Stimulated activated CD4-positive, alpha-beta T cell treated with anti-CD3 and anti-CD28 coated beads, Interleukin-15, amount 100 ng/mL, for 1 hour (primary cell): ENCODE data around the gene CNOT4.
"Not testable (repeated sequence)": the region's sequence is repeated elsewhere in the genome, so short reads cannot be mapped to it uniquely, and the experiment has no call there.

Experiments used
- DNase-seq, 2 donors: peaks; one replicate each; pipeline ENCODE4 v3.0.0-alpha.2; 2020; ENCODE audit warnings: low read depth in 1 of 2, low spot score in 1 of 2

The CNOT4 gene

DNA sequence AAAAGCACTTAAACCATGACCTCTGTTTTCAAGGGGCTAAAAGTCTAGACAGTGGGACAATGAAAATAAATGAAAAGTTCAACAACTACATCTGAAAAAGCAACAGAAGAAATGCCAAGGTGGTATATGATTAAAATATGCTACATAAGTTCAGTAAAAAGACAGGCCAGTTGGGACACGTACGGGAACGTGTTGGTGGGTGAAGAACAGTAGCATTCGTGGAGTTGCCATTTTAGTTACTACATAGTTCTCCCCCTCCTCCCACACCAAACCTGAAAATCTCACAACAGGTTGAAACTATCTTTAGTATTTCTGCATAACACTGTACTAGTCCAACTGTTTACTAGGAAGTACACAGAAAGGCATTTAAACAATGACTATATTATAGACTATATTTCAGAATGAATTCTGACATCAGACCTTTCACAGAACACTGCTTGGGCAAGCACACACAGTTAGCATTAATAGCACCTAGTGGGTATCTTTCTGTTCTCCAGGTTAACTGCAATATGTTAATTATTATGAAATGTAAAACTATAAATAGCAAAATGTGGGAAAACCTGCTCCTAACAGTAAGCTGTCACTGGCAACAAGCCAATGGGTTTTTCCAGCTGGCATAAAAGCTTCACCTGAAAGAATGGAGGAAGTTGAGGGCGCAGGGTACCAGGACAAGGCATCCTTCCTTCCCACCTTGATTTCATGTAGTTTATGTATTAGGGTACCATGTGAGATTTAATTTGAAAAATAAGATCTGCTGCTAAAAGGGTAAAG lies 141.3 kb downstream of the CNOT4 start:
- no peak for DNase-seq

DNA sequence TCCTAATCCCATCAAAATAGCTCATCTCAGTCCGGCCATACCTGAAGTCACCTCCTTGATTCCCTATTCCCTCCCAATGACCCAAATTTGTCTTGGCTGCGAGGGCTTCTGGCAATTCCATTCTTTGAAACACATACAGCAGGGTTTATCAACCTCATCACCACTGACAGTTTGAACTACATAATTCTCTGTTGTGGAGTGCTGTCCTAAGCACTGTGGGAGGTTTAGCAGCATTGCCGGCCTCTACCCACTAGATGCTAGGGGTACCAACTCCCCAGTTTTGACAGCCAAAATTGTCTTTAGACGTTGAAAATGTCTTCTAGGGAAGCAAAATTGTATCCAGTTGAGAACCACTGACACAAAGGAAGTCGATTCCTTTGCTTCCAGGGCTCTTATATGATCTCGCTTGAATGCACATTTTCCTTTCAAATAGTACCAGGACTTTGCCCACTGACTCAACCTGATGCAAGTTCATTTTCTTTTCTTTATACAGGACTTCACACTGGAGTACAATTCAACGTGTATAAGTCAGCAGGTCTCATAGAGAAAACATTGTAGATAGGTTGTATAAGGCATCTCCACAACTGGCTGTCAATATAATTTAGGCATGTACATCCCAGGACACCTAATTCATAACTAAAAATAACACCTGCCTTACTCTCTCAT lies 142.9 kb downstream of the CNOT4 start:
- DNase-seq = no peak

DNA sequence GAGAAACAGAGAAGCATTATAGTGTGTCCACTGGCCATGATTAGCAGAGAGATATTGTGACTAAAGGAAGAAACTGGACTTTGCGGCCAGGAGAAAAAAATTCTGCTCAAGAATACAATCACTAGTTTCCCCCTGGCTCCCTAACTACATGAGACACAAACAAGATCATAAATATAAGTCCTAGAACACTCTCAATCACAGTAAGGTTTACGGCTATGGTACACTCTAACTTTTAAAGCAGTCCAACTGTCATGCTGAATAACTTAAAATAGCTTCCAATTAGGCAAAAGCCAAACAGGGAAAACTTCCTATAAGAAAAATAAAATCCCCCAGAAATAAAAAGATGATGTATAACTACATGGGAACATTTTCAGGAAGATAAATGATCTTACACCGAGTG lies 144.2 kb downstream of the CNOT4 start:
- no peak for DNase-seq

DNA sequence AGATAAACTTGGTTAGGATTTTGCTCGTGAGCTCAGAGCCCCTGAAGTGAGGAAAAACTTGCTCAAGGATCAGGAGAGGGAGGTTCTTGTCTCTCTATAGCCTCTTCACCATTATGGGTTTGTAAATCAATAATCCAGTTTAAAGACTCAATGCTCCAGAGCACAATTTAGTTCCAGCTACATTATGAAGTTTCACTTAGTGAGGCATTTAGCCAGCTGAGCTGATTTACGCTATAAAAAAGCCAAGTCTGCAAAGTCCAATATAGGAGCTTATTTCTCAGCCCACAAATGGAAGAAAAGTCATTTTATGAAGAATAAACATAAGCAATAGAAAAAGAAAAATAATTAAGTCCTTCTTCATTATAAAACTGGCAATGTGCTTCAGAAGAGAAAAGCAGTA lies 145.7 kb downstream of the CNOT4 start:
- DNase-seq = no peak

DNA sequence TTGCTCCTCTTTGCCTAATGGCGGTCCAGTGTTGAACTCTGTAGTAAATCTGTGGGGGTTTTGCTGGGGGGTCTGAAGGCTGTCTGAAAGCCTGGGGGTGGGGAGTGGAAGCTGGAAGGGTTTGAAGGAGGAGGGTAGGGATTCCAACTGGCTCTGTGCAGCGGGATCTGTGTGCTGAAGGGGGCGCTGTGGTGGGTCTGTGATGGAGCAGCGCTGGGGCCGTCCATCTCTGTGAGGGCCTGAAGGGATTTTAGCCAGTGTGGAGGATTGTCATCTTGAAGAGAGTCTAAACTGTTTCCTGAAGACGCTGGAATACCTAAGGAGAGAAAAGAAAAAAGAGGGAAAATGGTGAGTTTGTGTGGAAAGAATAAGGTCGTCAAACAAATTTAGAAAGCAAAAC lies 147.0 kb downstream of the CNOT4 start:
- no peak for DNase-seq

DNA sequence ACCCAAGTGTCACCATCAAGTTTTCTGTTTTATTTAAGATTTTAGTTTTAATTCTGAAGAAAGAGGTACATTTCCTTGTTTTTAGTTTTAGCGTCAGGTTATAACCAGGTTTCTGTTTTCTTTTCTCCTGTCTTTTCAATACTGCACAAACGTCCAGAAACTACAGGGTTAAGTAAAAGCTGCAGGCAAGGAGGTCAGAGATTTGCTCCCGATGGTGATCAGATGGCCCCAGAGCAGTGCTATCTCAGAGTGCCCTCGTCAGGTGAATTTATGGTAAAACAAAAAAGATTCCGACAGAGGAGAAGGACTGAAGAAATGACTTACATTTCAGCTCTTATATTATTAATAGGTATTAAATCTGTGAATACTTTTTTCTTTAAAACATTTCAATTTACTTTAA lies 148.1 kb downstream of the CNOT4 start:
- DNase-seq = no peak

DNA sequence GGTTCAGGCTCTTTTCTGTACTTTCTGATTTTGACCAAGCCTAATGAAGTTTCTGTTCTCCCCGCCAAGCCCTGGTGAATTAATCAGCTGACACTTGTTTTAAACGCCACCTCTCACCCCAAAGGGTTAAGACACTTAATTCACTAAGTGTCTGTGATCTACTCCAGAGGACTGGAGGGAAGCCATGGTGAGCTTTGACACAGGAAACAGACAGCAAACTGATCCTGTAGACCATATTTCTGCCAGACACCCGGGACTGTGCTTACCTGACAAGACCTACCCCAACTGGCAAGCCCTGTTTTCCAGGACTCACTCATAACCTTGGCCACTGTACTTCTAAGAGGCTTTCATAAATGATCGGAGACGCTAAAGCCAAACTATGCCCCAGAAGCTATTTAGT lies 150.3 kb downstream of the CNOT4 start:
- no peak for DNase-seq

DNA sequence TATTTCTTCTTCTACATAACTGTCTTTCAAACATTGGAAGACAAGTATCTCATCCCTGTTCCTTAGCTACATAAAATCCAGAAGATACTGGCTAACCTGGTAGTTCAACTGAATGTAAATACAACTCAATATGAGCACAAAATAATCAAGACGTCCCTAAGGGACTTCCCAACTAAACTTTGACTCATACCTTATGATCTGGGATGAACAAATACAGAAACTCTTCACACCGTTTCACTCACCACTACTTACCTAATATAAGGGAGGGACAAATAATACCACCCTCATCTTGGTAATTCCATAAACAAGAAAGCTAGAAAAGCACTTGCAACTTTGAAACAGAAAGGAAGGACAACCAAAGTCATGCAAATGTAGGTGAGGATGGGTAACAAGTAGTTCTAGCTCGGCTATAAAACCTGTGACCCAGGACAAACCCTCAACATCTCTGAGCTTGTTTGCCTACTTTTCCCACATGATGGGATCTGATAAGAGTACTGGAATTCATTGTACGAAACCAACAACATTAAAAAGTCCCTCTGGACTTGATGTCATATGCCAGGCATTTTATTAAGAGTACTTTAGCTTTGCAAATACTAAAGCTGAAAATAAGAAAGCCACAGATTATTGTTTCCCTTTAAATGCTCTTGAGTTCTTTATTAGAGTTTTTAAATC lies 154.4 kb downstream of the CNOT4 start:
- no peak for DNase-seq

DNA sequence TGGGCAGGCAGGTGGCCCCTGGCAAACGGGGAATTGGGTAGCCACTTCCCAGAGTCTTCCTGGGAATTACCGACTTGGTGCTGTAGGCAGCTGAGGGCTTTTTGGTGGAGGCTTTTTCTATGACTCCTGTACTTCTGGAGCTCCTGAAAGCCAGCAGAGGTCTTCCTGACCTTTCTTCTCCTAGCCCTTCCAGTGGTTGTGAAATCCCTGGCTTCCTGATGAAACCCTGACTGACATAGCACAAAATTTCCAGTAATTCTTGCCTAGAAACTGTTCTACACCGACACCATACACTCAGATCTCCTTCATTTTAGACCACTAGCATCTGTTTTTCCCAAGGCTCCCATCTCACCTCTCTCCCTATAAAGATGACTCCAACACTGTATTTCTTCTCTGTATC lies 156.1 kb downstream of the CNOT4 start:
- DNase-seq = no peak

DNA sequence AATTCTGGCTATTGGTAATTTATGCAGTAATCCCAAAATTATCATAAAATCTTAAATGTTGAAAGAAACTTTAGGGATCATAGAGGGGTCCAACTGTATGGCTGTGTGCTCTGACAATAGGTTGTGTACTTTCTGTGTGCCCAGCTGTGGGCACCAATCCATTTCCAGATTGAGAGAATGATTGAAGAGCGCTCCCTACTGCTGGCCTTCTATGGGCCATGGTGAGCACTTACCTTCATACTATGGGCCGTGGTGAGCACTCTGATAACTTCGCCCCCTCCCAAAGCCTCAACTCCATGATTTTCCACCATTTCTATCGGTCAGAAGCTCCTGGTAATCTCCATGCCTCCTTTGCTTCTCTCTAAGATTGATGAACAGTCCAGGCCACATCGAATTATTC lies 157.6 kb downstream of the CNOT4 start:
- no peak for DNase-seq

DNA sequence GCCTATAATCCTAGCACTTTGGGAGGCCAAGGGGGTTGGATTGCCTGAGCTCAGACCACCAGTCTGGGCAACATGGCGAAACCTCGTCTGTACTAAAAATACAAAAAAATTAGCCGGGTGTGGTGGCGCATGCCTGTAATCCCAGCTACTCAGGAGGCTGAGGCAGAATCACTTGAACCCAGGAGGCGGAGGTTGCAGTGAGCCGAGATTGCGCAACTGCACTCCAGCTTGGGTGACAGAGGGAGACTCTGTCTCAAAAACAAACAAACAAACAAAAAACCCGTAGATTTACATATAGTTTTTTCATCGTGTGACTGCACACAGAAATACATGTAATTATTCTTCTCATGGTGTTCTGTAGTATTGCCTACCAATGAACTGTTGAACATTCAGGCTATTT lies 158.8 kb downstream of the CNOT4 start:
- DNase-seq = not testable (repeated sequence)

DNA sequence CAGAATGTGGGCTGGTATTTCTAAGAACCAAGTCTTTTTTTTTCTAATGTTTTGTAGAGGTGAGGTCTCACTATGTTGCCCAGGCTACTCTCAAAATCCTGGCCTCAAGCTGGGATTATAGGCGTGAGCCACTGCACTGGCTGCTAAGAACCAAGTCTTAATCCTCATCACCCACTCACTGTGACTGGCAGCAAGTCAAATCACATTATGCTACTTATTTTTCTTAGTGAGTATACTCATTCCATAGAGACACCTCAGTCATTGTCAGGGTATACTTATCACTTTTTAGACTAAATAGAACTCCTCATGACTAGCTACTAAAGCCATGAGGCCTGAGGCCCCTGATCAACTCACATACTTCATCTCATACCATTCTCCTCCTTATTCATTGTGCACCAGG lies 160.2 kb downstream of the CNOT4 start:
- no peak for DNase-seq

DNA sequence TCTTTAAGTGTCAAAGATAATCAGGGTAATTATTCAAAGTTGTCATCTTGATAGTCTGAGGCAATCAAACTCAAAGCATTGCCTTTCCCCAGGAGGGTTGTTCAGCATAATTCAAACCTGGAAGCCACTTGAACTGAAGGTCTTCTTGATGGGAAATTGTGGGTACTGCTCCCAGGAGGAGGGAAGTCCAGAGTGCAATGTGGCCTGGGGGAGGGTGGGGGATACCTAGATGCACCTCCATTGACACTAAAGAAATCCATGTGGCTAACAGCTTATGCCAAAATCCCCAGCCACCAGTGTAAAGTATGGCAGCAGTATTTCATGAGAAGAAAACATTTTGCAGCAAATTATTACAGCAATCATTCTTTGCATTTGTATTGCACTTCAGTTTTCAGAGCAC lies 161.4 kb downstream of the CNOT4 start:
- no peak for DNase-seq

DNA sequence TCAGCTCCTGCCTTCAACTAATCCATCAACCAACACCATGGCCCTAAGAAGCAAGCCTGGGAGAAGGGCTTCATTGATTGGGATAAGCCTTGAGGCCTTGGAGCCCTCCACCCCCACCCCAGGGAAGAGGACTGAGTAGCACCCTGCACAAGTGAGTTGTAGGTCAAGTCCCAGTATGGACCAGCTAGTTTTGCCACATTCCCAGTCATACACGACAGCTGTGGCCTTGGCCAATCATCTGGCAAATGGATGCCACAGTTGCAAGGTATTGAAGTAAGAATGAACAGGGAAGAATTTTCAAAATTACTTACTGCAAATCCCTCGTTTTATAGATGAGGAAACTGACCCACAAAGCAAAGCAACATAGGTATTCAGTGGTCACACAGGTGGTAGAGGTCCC lies 166.5 kb downstream of the CNOT4 start:
- no peak for DNase-seq

DNA sequence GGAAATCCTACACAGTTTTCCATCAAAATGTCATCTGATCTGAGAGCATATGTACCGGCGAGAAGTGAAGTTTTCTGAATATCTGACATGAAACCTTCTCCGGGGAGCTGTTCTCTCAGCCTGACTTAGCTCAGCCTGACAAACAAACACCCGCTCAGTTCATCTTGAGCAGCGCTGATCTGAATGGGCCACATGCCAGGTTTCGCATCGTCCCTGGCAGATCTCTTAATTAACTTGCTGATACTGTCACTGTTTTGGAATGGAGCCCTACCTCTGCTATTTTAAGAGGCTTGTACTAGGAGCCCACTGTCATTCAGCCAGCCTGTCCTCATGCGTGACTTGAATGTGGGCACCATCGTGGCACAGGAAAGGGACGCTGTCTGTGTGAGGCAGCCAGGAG lies 167.0 kb downstream of the CNOT4 start:
- no peak for DNase-seq

DNA sequence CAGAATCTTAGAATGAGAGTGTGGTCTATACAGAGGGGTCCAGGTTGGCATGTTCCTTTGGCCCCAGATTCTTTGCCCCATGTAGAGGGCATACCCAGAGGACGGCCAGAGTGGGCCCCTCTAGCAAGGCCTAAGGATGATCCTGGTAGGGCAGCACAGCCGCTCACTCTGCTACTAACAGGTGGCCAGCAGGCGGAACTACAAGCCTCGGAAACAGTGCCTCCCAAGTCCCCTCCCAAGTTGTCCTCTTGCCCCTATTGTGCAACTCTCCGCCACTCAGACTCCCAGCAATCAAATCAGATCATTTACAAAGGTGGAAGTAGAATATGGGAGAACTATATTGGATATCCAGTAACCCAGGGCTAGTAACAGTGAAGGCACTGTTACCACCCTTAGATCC lies 168.9 kb downstream of the CNOT4 start:
- no peak for DNase-seq

DNA sequence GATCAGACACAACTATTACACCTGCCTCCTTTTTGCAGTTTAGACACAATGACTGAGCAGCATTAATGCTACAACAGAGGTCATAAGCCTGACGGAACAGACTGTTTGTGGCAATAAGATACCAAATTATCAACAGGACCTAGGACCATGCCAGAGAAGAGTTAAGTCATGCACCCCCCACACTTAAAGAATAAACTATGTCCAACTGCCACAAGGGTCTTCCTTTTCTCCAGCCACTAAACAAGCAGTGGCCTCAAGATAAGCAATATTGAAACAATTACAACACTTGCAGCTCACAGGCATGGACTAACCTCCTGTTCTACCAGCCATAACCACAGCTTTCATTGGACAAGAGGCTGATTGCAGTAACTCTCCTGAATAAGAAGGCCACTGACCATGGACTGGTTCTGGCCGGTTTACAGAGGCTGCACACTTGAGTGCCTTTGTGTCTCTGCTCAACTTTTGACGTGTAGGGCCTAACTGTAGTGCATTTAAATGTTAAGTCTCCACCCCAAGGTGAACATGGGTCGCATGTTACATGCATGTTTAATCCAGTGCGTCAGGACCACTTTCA lies 171.8 kb downstream of the CNOT4 start:
- no peak for DNase-seq

DNA sequence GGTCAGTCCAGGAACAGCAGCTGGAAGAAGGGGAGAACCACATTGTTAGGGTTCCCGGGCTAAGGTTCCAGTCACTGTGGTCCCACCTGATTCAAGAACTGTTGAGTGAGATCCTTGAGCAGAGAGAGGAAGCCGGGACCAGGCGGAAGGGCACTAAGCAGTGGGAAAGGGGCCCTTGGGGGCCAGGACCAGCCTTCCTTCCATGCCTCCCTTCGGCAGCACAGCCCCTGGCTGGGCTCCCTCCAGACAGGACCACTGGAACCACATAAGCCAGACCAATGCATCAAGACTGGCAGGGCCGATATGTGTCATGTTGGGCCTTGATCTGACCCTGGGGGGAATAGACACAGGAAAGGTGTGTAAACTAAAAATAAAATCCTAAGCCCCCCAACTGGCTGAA lies 172.4 kb downstream of the CNOT4 start:
- no peak for DNase-seq

DNA sequence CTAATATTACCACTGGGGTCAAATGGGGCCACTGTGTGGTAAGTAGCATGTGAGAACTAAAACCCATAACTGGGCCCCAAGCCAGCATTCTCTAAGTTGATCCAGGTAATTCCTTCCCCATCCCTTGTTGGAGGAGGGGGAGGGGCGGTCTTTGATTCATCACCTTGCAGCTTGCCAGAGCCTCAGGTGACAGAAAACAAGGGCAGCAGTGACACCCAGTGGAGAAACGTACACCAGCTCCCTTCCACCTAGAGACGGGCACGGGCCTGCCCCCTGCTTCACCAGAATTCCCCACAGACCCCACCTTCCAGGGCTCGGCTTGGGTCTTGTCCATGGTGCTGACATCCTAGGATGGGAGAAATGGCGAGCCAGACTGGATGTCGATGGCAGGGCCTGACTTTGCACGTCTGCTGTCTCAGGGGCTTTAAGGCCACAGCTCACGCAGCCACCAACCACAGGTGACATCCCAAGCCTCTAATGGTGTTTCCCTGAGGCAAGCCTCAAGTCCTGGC lies 174.2 kb downstream of the CNOT4 start:
- DNase-seq = peak in 1 of 2 donors; percentile 2

DNA sequence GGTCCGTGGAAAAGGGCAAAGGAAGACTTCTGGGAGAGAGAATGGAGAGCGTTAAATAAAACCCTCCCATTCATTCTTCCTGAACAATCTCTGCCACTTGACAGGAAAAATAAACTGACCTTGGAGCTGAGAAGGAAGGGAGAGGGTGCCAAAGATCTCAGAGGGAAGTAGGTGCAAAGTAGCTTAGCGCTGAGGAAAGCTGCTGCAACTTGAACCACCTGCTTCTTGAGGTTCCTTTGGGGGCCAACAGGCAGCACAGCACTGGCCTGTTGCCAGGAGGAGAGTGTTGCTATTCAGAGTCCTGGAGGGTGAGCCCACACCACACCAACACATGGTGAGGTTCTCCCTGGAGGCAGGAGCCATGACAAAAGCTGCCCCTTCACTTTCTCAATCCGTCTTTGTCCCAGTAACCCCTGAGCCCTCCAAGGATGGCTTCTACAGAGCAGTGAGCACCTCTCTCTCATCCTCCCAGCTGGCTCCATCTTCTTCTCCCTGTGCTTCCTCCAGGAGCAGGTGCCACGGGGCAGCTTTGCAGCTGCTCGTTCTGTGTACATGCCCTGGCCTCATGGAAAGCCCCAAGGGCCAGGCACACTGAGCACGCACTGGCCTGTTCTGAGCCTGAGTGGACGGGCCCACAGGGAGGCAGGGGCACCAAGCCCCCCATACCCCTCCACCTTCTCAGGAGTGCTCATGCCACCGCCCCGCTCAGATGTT lies 174.9 kb downstream of the CNOT4 start:
- DNase-seq = no peak

DNA sequence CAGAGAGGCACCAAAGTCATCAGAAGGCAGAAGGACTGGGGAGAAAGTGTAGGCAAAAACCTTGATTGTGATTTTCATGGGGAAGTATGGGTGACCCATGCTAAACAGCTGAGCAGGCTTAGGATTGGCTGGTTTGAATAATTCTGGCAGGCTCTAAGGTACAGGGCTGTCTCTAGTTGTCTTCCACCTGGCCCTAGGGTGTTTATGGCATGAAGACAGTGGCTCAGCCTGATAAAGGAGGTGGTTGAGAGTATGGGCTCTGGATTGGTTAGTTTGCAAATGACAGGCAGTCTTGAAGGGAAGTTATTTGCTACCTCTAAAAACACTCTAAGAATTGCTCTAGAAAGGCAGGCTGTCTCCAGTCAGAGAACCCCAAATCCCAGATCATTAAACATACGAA lies 176.0 kb downstream of the CNOT4 start:
- no peak for DNase-seq
